H9 (cell line): Measurements from ENCODE around the gene LSM3. TPM values are rescaled to one million over a fixed set of nuclear protein-coding genes. Genes with fewer than 3 reads are reported as not detected.

Source experiments
- DNase-seq: peaks from one replicate; pipeline ENCODE4 v3.0.0-alpha.2; 2017
- H2AFZ ChIP-seq: one replicate; pipeline ENCODE4 v1.6.1; 2013; ENCODE audit warnings: mild to moderate bottlenecking, low read length, control low read depth, moderate library complexity
- H2AK5ac ChIP-seq: 2 replicates; pipeline ENCODE4 v1.6.1; 2013; ENCODE audit warnings: low read length, control low read depth, mixed read lengths; ENCODE audit not compliant: insufficient read length
- H2BK120ac ChIP-seq: one replicate; pipeline ENCODE4 v1.6.1; 2013; ENCODE audit warnings: low read depth, mild to moderate bottlenecking, low read length, control low read depth, inconsistent platforms; ENCODE audit not compliant: poor library complexity, severe bottlenecking
- H2BK12ac ChIP-seq: 2 replicates; pipeline ENCODE4 v1.6.1; 2013; ENCODE audit warnings: low read length, control low read depth, mixed read lengths, low read depth; ENCODE audit not compliant: insufficient read length
- H2BK15ac ChIP-seq: 2 replicates; pipeline ENCODE4 v1.6.1; 2013; ENCODE audit warnings: low read depth, low read length, control low read depth
- H2BK20ac ChIP-seq: one replicate; pipeline ENCODE4 v1.6.1; 2013; ENCODE audit warnings: low read depth, mild to moderate bottlenecking, low read length, control low read depth, inconsistent platforms; ENCODE audit not compliant: poor library complexity, severe bottlenecking
- H2BK5ac ChIP-seq: 2 replicates; pipeline ENCODE4 v1.6.1; 2013; ENCODE audit warnings: low read length, control low read depth, mixed read lengths; ENCODE audit not compliant: insufficient read length
- H3K14ac ChIP-seq: 2 replicates; pipeline ENCODE4 v1.6.1; 2013; ENCODE audit warnings: low read length, control low read depth; ENCODE audit not compliant: insufficient read depth
- H3K18ac ChIP-seq: 2 replicates; pipeline ENCODE4 v1.6.1; 2013; ENCODE audit warnings: low read depth, mild to moderate bottlenecking, mixed read lengths, low read length, control low read depth; ENCODE audit not compliant: insufficient read length
- H3K23ac ChIP-seq: 2 replicates; pipeline ENCODE4 v1.6.1; 2013; ENCODE audit warnings: low read length, control low read depth, mixed read lengths, low read depth; ENCODE audit not compliant: insufficient read length
- H3K23me2 ChIP-seq: 2 replicates; pipeline ENCODE4 v1.6.1; 2013; ENCODE audit warnings: low read depth, mild to moderate bottlenecking, mixed read lengths, low read length, control low read depth; ENCODE audit not compliant: insufficient read length, poor library complexity, severe bottlenecking
- H3K27ac ChIP-seq: 2 replicates; pipeline ENCODE4 v1.5.1; 2013; ENCODE audit warnings: low read length, control low read depth, mixed read lengths, low read depth; ENCODE audit not compliant: insufficient read length
- H3K27me3 ChIP-seq: 2 replicates; pipeline ENCODE4 v1.6.1; 2013; ENCODE audit warnings: low read length, control low read depth, inconsistent platforms; ENCODE audit not compliant: insufficient read depth
- H3K4ac ChIP-seq: 2 replicates; pipeline ENCODE4 v1.6.1; 2013; ENCODE audit warnings: low read depth, mild to moderate bottlenecking, control low read depth, inconsistent platforms, low read length, moderate library complexity
- H3K4me1 ChIP-seq: 2 replicates; pipeline ENCODE4 v1.6.1; 2013; ENCODE audit warnings: low read length, control low read depth, inconsistent platforms; ENCODE audit not compliant: insufficient read depth
- H3K4me2 ChIP-seq: 2 replicates; pipeline ENCODE4 v1.6.1; 2013; ENCODE audit warnings: low read length, control low read depth, mixed read lengths; ENCODE audit not compliant: insufficient read length, insufficient read depth
- H3K56ac ChIP-seq: 2 replicates; pipeline ENCODE4 v1.6.1; 2013; ENCODE audit warnings: low read depth, mild to moderate bottlenecking, mixed read lengths, low read length, control low read depth; ENCODE audit not compliant: insufficient read length
- H3K79me1 ChIP-seq: 2 replicates; pipeline ENCODE4 v1.6.1; 2013; ENCODE audit warnings: low read depth, mild to moderate bottlenecking, moderate library complexity, low read length, control low read depth, inconsistent platforms; ENCODE audit not compliant: insufficient read depth, poor library complexity, severe bottlenecking
- H3K79me2 ChIP-seq: 2 replicates; pipeline ENCODE4 v1.6.1; 2013; ENCODE audit warnings: low read length, control low read depth, inconsistent platforms; ENCODE audit not compliant: insufficient read depth
- H3K9ac ChIP-seq: 2 replicates; pipeline ENCODE4 v1.6.1; 2013; ENCODE audit warnings: low read length, control low read depth, mixed read lengths; ENCODE audit not compliant: insufficient read length; ENCODE audit errors: extremely low read depth
- H3K9me3 ChIP-seq: one replicate; pipeline ENCODE4 v1.6.1; 2013; ENCODE audit warnings: low read depth, low read length, inconsistent platforms; ENCODE audit not compliant: control insufficient read depth
- H3T11ph ChIP-seq: one replicate; pipeline ENCODE4 v1.6.1; 2013; ENCODE audit warnings: mild to moderate bottlenecking, low read length, control low read depth, inconsistent platforms
- H4K20me1 ChIP-seq: one replicate; pipeline ENCODE4 v1.6.1; 2013; ENCODE audit not compliant: control insufficient read depth, insufficient read length, insufficient read depth
- H4K5ac ChIP-seq: 2 replicates; pipeline ENCODE4 v1.6.1; 2013; ENCODE audit warnings: low read depth, mild to moderate bottlenecking, mixed read lengths, low read length, control low read depth; ENCODE audit not compliant: insufficient read length
- H4K8ac ChIP-seq: replicated peaks from 2 replicates; pipeline ENCODE4 v1.6.1; 2013; ENCODE audit warnings: low read length, control low read depth, mixed read lengths, low read depth; ENCODE audit not compliant: insufficient read length
- H4K91ac ChIP-seq: 2 replicates; pipeline ENCODE4 v1.6.1; 2013; ENCODE audit warnings: low read depth, mild to moderate bottlenecking, moderate library complexity, mixed read lengths, low read length, control low read depth; ENCODE audit not compliant: insufficient read length
- H3K27ac Mint-ChIP-seq, 3 experiments: 2 replicates in 2 of 3; 3 replicates in 1 of 3; pipeline ENCODE4 v1.8.0; 2020 to 2021; ENCODE audit warnings: mixed read lengths in 3 of 3, mild to moderate bottlenecking in 1 of 3, moderate library complexity in 1 of 3
- H3K27me3 Mint-ChIP-seq: 2 replicates; pipeline ENCODE4 v1.8.0; 2021; ENCODE audit warnings: low read depth, mild to moderate bottlenecking, moderate library complexity, mixed read lengths
- H3K36me3 Mint-ChIP-seq, 3 experiments: 2 replicates in 2 of 3; 3 replicates in 1 of 3; pipeline ENCODE4 v1.8.0; 2020 to 2021; ENCODE audit warnings: low read depth in 3 of 3, mixed read lengths in 3 of 3; ENCODE audit not compliant: insufficient read depth in 1 of 3
- H3K4me1 Mint-ChIP-seq, 2 experiments: 2 replicates each; pipeline ENCODE4 v1.8.0; 2020; ENCODE audit warnings: mixed read lengths in 2 of 2
- H3K4me3 Mint-ChIP-seq, 2 experiments: 2 replicates in 1 of 2; 3 replicates in 1 of 2; pipeline ENCODE4 v1.8.0; 2020 to 2021; ENCODE audit warnings: mild to moderate bottlenecking in 2 of 2, mixed read lengths in 2 of 2, moderate library complexity in 1 of 2
- H3K9me3 Mint-ChIP-seq, 2 experiments: 2 replicates in 1 of 2; 3 replicates in 1 of 2; pipeline ENCODE4 v1.8.0; 2020; ENCODE audit warnings: mild to moderate bottlenecking in 2 of 2, mixed read lengths in 2 of 2, moderate library complexity in 1 of 2
- CTCF ChIP-seq: fragments of 200-600 bp; sonication (generic); conservative IDR thresholded peaks from 3 replicates; pipeline ENCODE4 v1.8.0; 2021; ENCODE audit warnings: antibody characterized with exemption, mild to moderate bottlenecking
- WGBS: extraction: QIAGEN DNeasy Blood & Tissue Kit; methylation state at CpG from one replicate; pipeline ENCODE4 v1.1.7; 2013; ENCODE audit warnings: missing lambda C conversion rate, low lambda C conversion rate, mixed read lengths; ENCODE audit not compliant: insufficient read length; ENCODE audit errors: extremely low coverage; 5-methylcytosine and 5-hydroxymethylcytosine counted together
- total RNA-seq: library from RNA; stranded (reverse); gene quantifications from 2 replicates; pipeline ENCODE4 v1.2.1, GENCODE V29; 2021

The LSM3 gene
- total RNA-seq, 1 experiment from 2014 or later = 24.4 TPM

DNA sequence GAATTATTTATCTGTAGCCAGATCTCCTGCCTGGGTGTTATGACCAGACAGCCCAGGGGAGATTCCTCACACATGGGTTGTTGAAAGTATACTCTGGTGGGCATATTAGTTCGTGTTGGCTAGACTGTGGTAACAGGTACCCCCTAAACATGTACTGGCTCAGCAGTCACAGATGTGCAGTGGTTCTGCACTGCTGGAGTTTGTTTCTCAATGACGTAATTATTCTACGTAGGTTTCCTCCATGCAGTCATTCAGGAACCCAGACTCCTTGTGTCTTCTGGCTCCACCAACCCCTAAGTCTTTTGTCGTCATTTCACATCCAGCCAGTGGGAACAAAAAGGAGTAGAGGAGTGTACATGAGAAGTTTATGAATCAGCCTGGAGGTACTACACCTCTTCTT lies 16.2 kb downstream of the LSM3 start:
- no peak overlapping the region for H2BK5ac ChIP-seq
- H3T11ph ChIP-seq = no peak overlapping the region
- Mint-ChIP-seq H3K4me1 (peaks cover 15 to 16% of the 10 kb centered on the region in 2 experiments), H3K27me3 (no peaks in the 10 kb centered on the region), H3K36me3 (peaks cover 25 to 46% (median 41%) of the 10 kb centered on the region in 3 experiments; a peak in 6 of 7 replicates), H3K4me3 (no peak overlapping the region), H3K9me3 (no peaks in the 10 kb centered on the region; a peak in 2 of 5 replicates), H3K27ac (no peak overlapping the region)
- H2BK15ac ChIP-seq = no peak overlapping the region
- no peaks in the 10 kb centered on the region for H4K20me1 ChIP-seq
- no peak for DNase-seq
- no peaks in the 10 kb centered on the region for H3K4me1 ChIP-seq
- H3K23me2 ChIP-seq = no peaks in the 10 kb centered on the region
- WGBS = no CpG with 5 or more reads among the region's 4 CpGs
- H3K14ac ChIP-seq = no peak overlapping the region
- no peak overlapping the region for H2AFZ ChIP-seq
- H3K27ac ChIP-seq = no peak overlapping the region
- no peak overlapping the region for H3K23ac ChIP-seq
- no peak overlapping the region for H3K9ac ChIP-seq
- peaks cover 4% of the 10 kb centered on the region for H3K79me1 ChIP-seq
- TF ChIP-seq CTCF = no peak
- no peaks in the 10 kb centered on the region for H3K9me3 ChIP-seq
- H2BK20ac ChIP-seq = no peak overlapping the region
- H3K56ac ChIP-seq = no peak overlapping the region
- no peak overlapping the region for H2AK5ac ChIP-seq
- H3K79me2 ChIP-seq = peaks cover 2% of the 10 kb centered on the region; the same call in 1 of the 2 replicates
- no peak overlapping the region for H3K4ac ChIP-seq
- no peak overlapping the region for H4K5ac ChIP-seq
- H2BK120ac ChIP-seq = no peak overlapping the region
- no peak overlapping the region for H3K4me2 ChIP-seq
- no peak overlapping the region for H4K91ac ChIP-seq
- H2BK12ac ChIP-seq = no peak overlapping the region
- no peaks in the 10 kb centered on the region for H3K27me3 ChIP-seq
- H3K18ac ChIP-seq = no peak overlapping the region
- H4K8ac ChIP-seq = no peak overlapping the region
